Measurements from ENCODE around the gene C10orf90. TPM values are rescaled to one million over a fixed set of nuclear protein-coding genes. Genes with fewer than 3 reads are reported as not detected.

C10orf90 gene
- total RNA-seq, 1 donor from 2014 or later: not detected

DNA sequence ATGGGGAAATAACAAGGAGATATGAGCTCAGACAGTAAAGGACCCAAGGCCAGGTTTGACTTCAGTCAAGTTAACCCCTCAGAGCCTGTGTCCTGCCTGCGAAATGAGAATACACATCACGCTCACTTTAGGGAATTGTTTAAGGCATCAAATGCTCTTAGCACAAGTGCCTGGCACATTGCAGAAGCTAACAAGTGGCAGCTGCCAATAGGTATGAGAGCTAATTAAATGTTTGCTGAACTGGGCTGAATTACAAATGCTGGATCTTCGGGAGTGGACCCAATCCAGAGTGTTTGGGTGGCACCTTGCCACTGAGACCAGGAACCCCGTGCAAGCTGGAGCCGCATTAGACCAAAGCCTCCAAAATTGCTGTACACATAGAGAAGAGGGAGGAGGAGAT lies 136.8 kb downstream of the C10orf90 start:
- H3K9me3 Mint-ChIP-seq (ENCODE audit: unreplicated experiment): peaks cover 1% of the 10 kb centered on the region
- no peaks in the 10 kb centered on the region for H3K36me3 Mint-ChIP-seq (ENCODE audit: unreplicated experiment)
- H3K27ac Mint-ChIP-seq (ENCODE audit: unreplicated experiment): no peak overlapping the region
- no peak for DNase-seq
- no peaks in the 10 kb centered on the region for H3K4me1 Mint-ChIP-seq (ENCODE audit: low read depth, unreplicated experiment)
- H3K27me3 Mint-ChIP-seq (ENCODE audit: unreplicated experiment): no peaks in the 10 kb centered on the region
- TF ChIP-seq, protein P1, sequence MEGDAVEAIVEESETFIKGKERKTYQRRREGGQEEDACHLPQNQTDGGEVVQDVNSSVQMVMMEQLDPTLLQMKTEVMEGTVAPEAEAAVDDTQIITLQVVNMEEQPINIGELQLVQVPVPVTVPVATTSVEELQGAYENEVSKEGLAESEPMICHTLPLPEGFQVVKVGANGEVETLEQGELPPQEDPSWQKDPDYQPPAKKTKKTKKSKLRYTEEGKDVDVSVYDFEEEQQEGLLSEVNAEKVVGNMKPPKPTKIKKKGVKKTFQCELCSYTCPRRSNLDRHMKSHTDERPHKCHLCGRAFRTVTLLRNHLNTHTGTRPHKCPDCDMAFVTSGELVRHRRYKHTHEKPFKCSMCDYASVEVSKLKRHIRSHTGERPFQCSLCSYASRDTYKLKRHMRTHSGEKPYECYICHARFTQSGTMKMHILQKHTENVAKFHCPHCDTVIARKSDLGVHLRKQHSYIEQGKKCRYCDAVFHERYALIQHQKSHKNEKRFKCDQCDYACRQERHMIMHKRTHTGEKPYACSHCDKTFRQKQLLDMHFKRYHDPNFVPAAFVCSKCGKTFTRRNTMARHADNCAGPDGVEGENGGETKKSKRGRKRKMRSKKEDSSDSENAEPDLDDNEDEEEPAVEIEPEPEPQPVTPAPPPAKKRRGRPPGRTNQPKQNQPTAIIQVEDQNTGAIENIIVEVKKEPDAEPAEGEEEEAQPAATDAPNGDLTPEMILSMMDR (IDR thresholded peaks at IDR 0.05; ENCODE audit: partially characterized antibody, unreplicated experiment): no peak
- no peak overlapping the region for H3K4me3 Mint-ChIP-seq (ENCODE audit: unreplicated experiment)

DNA sequence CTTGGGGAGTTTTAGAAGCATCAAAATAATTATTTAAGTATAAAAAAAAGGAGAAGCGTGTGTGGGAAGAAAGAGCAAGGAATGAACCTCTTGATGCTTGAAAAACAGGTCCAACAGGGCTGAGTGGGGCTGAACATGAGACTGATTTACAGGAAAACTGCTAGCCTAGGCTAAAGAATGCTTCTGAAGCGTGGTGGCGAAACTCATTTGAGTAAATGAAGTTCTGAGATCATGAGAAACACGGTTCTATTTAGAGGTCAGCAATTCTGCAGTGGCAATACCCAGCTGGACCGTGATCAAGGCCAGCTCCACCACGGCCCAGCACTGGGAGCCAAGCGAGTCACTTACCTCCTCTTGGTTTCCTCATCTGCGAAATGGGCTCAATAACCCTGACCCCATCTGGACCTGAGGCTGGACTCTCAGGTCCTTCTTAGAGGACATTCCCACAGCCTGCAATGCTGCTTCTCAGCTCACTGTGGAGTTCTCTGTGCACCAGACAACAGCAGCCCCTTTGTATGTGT lies 142.1 kb downstream of the C10orf90 start:
- no peaks in the 10 kb centered on the region for H3K36me3 Mint-ChIP-seq (ENCODE audit: unreplicated experiment)
- no peak overlapping the region for H3K27ac Mint-ChIP-seq (ENCODE audit: unreplicated experiment)
- H3K9me3 Mint-ChIP-seq (ENCODE audit: unreplicated experiment): peaks cover 5% of the 10 kb centered on the region
- no peaks in the 10 kb centered on the region for H3K27me3 Mint-ChIP-seq (ENCODE audit: unreplicated experiment)
- H3K4me3 Mint-ChIP-seq (ENCODE audit: unreplicated experiment): no peak overlapping the region
- H3K4me1 Mint-ChIP-seq (ENCODE audit: low read depth, unreplicated experiment): no peaks in the 10 kb centered on the region
- no peak for DNase-seq
- TF ChIP-seq, protein P1 (IDR thresholded peaks at IDR 0.05; ENCODE audit: partially characterized antibody, unreplicated experiment): no peak

DNA sequence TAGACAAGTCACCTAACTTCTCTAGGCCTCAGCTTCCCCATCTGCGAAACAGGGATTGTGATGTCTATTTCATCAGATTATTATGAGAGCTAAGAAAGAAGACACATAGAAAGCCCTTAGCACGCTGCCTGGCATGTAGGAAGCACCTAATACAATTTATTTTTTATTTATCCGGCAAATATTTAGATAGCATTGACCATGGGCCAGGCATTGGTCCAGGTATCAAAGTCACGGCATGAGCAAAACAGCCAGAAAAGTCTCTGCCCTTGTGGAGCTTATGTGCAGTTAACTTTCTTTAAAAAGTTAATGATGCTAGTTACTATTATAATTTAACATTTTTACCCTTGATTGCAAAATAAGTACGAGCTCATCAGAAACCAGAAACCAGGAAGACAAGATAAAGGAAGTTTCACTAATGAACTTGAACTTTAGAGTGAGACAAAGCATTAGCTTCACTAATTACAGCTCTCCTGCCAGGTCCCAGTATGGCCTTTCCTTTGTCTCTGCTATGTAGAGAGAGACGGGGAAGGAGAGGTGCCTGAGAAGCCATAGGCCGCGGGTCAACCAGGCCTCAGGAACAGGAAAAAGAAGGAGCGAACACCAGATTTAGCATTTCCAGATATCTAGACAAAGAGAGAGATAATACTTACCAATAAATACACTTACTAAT lies 142.7 kb downstream of the C10orf90 start:
- Mint-ChIP-seq H3K9me3 (ENCODE audit: unreplicated experiment) (peaks cover 5% of the 10 kb centered on the region), H3K36me3 (ENCODE audit: unreplicated experiment) (no peaks in the 10 kb centered on the region), H3K27me3 (ENCODE audit: unreplicated experiment) (no peaks in the 10 kb centered on the region), H3K27ac (ENCODE audit: unreplicated experiment) (no peak overlapping the region), H3K4me3 (ENCODE audit: unreplicated experiment) (no peak overlapping the region), H3K4me1 (ENCODE audit: low read depth, unreplicated experiment) (no peaks in the 10 kb centered on the region)
- DNase-seq: no peak
- TF ChIP-seq, protein P1 (IDR thresholded peaks at IDR 0.05; ENCODE audit: partially characterized antibody, unreplicated experiment): no peak

DNA sequence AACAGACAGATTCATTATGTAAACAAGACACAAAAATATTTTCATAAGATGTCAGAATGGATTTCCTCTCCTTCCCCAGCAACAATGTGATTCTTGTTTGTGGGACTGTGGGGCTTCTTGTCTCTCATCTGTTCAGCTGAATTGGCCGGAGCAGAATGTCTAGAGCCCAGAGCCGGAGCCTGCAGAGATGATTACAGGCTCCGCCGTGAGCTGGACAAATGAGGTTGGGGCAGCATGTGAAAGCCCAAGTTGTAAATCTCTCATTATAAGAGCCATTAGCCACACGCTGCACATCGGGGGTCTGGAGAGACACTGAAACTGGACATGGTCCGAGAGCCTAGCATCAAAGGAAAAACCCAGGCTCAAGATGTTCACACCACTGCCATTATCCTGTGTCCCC lies 145.2 kb downstream of the C10orf90 start:
- no peak overlapping the region for H3K27ac Mint-ChIP-seq (ENCODE audit: unreplicated experiment)
- H3K4me3 Mint-ChIP-seq (ENCODE audit: unreplicated experiment): no peak overlapping the region
- H3K27me3 Mint-ChIP-seq (ENCODE audit: unreplicated experiment): peaks cover 2% of the 10 kb centered on the region
- H3K36me3 Mint-ChIP-seq (ENCODE audit: unreplicated experiment): no peaks in the 10 kb centered on the region
- peaks cover 4% of the 10 kb centered on the region for H3K9me3 Mint-ChIP-seq (ENCODE audit: unreplicated experiment)
- TF ChIP-seq, protein P1 (IDR thresholded peaks at IDR 0.05; ENCODE audit: partially characterized antibody, unreplicated experiment): no peak
- no peaks in the 10 kb centered on the region for H3K4me1 Mint-ChIP-seq (ENCODE audit: low read depth, unreplicated experiment)
- no peak for DNase-seq

DNA sequence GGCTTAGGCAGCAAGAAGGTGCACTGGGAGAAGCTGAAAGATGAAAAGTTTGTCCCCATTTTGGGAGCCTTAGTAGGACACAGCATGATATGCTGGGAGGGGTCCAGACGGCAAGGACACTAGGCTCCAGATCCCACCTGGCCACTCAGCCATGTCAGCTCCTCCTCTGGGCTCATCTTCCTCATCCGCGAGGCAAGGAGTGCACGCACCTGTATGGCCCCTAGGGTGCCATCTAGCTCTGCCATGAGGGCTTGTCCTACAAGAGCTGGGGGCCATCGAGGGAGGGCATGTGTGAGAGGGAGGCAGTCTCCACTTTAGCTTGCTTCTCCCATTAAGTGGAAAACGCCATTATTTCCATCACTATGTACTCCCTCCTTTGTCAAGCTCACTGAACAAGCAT lies 146.0 kb downstream of the C10orf90 start:
- DNase-seq: no peak
- H3K4me3 Mint-ChIP-seq (ENCODE audit: unreplicated experiment): no peak overlapping the region
- H3K27me3 Mint-ChIP-seq (ENCODE audit: unreplicated experiment): peaks cover 2% of the 10 kb centered on the region
- H3K36me3 Mint-ChIP-seq (ENCODE audit: unreplicated experiment): no peaks in the 10 kb centered on the region
- TF ChIP-seq, protein P1 (IDR thresholded peaks at IDR 0.05; ENCODE audit: partially characterized antibody, unreplicated experiment): no peak
- H3K4me1 Mint-ChIP-seq (ENCODE audit: low read depth, unreplicated experiment): no peaks in the 10 kb centered on the region
- no peak overlapping the region for H3K27ac Mint-ChIP-seq (ENCODE audit: unreplicated experiment)
- H3K9me3 Mint-ChIP-seq (ENCODE audit: unreplicated experiment): peaks cover 4% of the 10 kb centered on the region

Data from glutamatergic neuron (in vitro differentiated cells).